Measurements from ENCODE around the gene WDR33. TPM values are rescaled to one million over a fixed set of nuclear protein-coding genes. Genes with fewer than 3 reads are reported as not detected.

Gene WDR33
- total and polyA plus RNA-seq, 9 of the 15 experiments (the other 6 are each of a cell fraction or from before 2014, with no cell fraction given) = 24.2 to 57.4 (median 38.4) TPM

DNA sequence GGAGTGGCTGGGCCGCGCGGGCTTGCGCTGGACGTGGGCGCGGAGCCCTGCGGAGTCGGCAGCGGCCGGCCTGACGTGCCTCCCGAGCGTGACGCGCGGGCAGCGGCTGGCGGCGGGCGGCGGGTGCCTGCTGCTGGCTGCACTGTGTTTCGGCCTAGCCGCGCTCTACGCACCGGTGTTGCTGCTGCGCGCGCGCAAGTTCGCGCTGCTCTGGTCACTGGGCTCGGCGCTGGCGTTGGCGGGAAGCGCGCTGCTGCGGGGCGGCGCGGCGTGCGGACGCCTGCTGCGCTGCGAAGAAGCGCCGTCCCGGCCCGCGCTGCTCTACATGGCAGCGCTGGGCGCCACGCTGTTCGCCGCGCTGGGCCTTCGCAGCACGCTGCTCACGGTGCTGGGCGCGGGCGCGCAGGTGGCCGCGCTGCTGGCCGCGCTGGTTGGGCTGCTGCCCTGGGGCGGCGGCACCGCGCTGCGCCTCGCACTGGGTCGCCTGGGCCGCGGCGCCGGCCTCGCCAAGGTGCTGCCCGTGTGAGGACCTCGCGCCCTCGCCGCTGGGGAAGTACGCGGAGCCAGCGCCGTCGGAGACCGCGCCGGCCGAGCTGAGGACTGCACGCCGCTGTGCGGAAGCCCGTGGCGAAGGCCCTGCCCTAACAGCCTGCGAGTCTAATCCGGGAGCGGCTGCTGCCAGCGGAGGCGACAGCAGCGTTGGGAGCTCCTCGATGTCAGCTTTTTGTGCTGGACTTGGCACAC, 109.1 kb downstream of the WDR33 start (continued):
- TF ChIP-seq, protein P1, sequence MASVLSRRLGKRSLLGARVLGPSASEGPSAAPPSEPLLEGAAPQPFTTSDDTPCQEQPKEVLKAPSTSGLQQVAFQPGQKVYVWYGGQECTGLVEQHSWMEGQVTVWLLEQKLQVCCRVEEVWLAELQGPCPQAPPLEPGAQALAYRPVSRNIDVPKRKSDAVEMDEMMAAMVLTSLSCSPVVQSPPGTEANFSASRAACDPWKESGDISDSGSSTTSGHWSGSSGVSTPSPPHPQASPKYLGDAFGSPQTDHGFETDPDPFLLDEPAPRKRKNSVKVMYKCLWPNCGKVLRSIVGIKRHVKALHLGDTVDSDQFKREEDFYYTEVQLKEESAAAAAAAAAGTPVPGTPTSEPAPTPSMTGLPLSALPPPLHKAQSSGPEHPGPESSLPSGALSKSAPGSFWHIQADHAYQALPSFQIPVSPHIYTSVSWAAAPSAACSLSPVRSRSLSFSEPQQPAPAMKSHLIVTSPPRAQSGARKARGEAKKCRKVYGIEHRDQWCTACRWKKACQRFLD (CRISPR knock-in tag; IDR thresholded peaks at IDR 0.05) = 0 out of 2 replicates have a peak, but pooled peaks have one; percentile 29
- TF ChIP-seq MTA1 (IDR thresholded peaks at IDR 0.05; ENCODE audit: borderline replicate concordance) (no peak), ERF (CRISPR knock-in tag; IDR thresholded peaks at IDR 0.05) (peak; percentile 71; the same call in 1 of the 2 replicates), ZNF24 (IDR thresholded peaks at IDR 0.05) (0 out of 2 replicates have a peak, but pooled peaks have one; percentile 8), MYC (IDR thresholded peaks at IDR 0.05; ENCODE audit: low read depth, low read length) (peak; percentile 5; the same call in 1 of the 2 replicates), MYC (CRISPR knock-in tag; IDR thresholded peaks at IDR 0.05; ENCODE audit: borderline replicate concordance, low read depth) (no peak), NR1H2 (CRISPR knock-in tag; IDR thresholded peaks at IDR 0.05) (no peak), GTF2E2 (tag; IDR thresholded peaks at IDR 0.05) (0 out of 2 replicates have a peak, but pooled peaks have one; percentile 2), FOXM1 (IDR thresholded peaks at IDR 0.05; ENCODE audit: low read depth) (no peak), FOXM1 (CRISPR knock-in tag; IDR thresholded peaks at IDR 0.05; ENCODE audit: low read depth) (0 out of 2 replicates have a peak, but pooled peaks have one; percentile 92), POLR2G (IDR thresholded peaks at IDR 0.05; ENCODE audit: low read depth, low read length) (peak; percentile 78), POLR2B (IDR thresholded peaks at IDR 0.05; ENCODE audit: low read depth, partially characterized antibody) (peak; percentile 24), SAP30 (IDR thresholded peaks at IDR 0.05; ENCODE audit: borderline replicate concordance, insufficient read depth, low read depth, low read length, poor library complexity, severe bottlenecking) (peak; percentile 85)
- TF ChIP-seq, protein P2, sequence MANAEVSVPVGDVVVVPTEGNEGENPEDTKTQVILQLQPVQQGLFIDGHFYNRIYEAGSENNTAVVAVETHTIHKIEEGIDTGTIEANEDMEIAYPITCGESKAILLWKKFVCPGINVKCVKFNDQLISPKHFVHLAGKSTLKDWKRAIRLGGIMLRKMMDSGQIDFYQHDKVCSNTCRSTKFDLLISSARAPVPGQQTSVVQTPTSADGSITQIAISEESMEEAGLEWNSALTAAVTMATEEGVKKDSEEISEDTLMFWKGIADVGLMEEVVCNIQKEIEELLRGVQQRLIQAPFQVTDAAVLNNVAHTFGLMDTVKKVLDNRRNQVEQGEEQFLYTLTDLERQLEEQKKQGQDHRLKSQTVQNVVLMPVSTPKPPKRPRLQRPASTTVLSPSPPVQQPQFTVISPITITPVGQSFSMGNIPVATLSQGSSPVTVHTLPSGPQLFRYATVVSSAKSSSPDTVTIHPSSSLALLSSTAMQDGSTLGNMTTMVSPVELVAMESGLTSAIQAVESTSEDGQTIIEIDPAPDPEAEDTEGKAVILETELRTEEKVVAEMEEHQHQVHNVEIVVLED (CRISPR knock-in tag; IDR thresholded peaks at IDR 0.05) = peak; percentile 9; the same call in 1 of the 2 replicates
- TF ChIP-seq, protein P3, sequence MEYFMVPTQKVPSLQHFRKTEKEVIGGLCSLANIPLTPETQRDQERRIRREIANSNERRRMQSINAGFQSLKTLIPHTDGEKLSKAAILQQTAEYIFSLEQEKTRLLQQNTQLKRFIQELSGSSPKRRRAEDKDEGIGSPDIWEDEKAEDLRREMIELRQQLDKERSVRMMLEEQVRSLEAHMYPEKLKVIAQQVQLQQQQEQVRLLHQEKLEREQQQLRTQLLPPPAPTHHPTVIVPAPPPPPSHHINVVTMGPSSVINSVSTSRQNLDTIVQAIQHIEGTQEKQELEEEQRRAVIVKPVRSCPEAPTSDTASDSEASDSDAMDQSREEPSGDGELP (CRISPR knock-in tag; IDR thresholded peaks at IDR 0.05; ENCODE audit: borderline replicate concordance) = peak; percentile 56; the same call in 1 of the 2 replicates
- TF ChIP-seq, protein P4, sequence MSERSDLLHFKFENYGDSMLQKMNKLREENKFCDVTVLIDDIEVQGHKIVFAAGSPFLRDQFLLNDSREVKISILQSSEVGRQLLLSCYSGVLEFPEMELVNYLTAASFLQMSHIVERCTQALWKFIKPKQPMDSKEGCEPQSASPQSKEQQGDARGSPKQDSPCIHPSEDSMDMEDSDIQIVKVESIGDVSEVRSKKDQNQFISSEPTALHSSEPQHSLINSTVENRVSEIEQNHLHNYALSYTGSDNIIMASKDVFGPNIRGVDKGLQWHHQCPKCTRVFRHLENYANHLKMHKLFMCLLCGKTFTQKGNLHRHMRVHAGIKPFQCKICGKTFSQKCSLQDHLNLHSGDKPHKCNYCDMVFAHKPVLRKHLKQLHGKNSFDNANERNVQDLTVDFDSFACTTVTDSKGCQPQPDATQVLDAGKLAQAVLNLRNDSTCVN (CRISPR knock-in tag; IDR thresholded peaks at IDR 0.05) = no peak
- TF ChIP-seq, protein P5, sequence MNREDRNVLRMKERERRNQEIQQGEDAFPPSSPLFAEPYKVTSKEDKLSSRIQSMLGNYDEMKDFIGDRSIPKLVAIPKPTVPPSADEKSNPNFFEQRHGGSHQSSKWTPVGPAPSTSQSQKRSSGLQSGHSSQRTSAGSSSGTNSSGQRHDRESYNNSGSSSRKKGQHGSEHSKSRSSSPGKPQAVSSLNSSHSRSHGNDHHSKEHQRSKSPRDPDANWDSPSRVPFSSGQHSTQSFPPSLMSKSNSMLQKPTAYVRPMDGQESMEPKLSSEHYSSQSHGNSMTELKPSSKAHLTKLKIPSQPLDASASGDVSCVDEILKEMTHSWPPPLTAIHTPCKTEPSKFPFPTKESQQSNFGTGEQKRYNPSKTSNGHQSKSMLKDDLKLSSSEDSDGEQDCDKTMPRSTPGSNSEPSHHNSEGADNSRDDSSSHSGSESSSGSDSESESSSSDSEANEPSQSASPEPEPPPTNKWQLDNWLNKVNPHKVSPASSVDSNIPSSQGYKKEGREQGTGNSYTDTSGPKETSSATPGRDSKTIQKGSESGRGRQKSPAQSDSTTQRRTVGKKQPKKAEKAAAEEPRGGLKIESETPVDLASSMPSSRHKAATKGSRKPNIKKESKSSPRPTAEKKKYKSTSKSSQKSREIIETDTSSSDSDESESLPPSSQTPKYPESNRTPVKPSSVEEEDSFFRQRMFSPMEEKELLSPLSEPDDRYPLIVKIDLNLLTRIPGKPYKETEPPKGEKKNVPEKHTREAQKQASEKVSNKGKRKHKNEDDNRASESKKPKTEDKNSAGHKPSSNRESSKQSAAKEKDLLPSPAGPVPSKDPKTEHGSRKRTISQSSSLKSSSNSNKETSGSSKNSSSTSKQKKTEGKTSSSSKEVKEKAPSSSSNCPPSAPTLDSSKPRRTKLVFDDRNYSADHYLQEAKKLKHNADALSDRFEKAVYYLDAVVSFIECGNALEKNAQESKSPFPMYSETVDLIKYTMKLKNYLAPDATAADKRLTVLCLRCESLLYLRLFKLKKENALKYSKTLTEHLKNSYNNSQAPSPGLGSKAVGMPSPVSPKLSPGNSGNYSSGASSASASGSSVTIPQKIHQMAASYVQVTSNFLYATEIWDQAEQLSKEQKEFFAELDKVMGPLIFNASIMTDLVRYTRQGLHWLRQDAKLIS (CRISPR knock-in tag; IDR thresholded peaks at IDR 0.05) = no peak
